ENCODE data around the gene CDS2.

The CDS2 gene

GRCh38 chr20:5119435-5120184 lies 7.2 kb upstream of the CDS2 start, which contains the start of gene PCNA:
Gene PCNA, minus strand, starts transcription at chr20:5119958. Its CDS starts 160 bp downstream, at chr20:5119798.
- DNase-seq: peak; percentile 94

DNA sequence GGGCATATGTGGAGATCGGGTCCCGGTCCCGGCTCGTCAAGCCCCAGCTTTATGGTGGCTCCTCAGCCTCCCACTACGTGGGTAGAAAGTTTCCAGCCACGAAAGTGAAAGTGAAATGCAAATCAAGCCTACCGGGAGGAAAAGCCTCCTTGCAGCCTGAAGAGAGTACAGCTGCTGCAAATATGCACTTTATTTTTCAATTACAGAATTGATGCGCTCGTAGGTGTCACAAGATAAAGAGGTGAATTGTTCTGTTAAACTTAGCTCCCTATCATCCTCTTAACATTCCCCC lies 6.7 kb upstream of the CDS2 start:
- no peak for DNase-seq

DNA sequence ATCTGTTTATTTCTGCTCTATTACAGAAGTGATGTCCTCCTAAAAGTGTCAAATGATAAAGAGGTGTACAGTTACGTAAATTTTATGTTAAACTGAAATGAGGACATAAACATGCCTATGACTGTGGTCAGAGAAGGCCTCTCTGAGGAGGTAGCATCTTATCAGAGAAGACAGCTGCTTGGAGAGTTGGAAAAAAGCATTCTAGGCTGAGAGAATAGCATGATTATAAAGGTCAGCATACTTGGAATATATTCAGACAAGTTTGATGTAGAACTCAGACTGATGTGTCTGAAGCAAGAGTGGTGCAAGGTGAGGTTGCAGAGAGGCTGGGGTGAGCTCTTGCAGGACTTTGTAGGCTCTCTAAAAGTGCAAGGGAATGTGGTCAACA lies 3.9 kb upstream of the CDS2 start:
- DNase-seq: no peak

DNA sequence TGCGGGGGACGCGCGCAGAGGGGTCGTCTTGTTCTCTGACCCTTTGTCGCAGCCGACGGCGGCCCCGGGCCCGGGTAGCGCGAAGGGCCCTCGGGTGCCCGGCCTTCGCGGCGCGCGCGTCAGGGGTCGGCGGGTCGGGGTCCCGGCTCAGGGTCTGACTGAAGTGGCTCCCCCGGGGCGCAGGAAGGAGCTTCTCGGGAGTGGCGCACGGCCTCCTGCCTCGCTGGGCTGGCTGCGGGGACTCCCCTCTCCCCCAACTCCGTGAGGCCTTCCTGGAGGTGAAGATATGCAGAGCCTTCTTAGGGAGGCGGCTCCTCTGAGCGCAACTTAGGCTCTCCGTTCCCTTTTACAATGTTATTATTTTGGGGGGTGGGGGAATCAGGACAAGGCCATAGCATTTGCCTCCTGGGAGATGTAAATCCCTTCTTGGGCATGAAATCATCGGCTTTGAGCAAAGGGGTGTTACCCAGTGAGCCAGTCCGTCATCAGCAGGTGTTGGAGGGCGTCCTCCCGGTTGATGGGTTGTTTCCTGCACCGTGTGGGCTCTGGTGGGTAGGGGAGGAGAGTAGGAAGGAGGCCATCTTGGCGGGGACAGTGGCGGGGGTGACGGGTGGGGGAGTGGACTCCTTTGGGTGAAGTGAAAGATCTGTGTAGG lies 523 bp downstream of the CDS2 start:
- peak; percentile 58 for DNase-seq

DNA sequence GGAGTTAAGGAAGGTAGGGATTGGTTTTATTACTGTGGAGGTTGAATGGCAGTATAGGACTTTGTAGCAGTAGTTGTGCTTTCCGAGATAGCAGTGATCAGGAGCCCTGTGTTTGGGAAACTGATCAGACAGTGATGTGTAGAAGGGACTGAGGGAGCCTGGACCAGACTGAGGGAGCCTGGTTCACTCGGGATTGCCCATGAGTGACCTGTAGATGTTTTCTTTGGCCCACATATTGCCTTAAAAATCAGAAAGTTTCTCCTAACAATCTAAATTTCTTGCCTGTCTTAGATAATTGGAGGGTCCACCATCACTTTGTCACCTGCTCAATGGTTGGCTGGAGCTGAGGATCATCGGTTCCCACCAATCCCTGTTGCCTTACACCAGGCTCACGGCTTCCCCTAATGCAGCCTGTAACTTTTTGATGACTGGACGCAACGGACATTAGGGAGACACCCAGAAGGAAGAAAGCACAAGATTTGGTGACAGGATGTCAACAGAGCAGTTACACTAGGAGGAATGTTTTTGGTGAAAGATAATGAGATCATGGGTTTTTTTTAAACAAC lies 1.1 kb downstream of the CDS2 start:
- no peak for DNase-seq

GRCh38 chr20:5128886-5129285 lies 2.1 kb downstream of the CDS2 start:
- no peak for DNase-seq

DNA sequence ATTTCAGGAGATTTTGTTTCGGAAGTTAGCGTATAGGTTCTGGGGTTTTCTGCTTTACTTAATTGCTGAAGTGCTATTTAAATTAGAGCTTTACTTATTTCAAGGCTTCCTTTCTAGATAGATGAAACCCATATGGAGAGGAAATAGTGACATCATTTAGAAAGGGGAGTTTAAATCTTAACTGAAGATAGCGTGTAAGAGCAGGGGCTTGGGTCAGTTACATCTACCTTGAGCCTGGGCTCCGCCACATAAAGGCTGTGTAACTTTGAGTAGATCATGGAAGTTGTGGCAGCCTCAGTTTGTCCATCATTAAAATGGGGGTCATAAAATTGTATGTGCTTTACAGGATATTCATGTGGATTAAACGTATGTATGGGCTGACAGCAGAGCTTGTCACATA lies 4.7 kb downstream of the CDS2 start:
- no peak for DNase-seq

- DNase-seq: no peak
Measured at GRCh38 chr20:5133998-5134397, 7.2 kb downstream of the CDS2 start.

DNA sequence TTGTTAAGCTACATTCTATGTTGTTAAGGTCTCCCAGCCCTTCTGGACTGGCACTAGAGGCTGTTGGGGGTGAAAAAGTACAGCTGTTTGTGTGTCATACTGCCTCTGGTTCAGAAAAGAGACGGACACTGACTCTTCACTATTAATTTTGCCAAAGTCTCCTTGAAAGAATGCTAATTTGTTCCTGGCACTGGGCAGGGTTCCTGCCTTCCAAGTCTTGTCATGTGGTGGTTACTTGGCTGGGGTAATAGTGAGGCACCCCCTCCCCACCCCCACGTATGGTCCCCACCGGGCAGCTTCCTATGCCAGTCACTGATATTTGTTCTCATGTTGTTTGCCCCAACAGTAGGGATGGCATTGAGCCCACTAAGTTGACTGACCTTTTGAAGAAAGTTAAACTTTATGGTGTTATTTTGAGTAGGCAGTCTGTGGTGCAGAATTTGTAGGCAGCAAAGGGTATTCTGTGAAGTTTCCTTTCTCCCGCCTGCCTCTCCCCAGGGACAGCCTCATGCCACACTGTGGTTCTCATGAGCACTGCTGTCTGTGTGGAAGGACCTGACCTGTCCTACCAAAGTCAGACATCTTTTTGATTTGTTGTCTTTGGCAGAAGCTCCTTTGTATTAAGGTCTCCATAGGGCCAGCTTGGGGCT lies 8.7 kb downstream of the CDS2 start:
- DNase-seq: no peak

DNA sequence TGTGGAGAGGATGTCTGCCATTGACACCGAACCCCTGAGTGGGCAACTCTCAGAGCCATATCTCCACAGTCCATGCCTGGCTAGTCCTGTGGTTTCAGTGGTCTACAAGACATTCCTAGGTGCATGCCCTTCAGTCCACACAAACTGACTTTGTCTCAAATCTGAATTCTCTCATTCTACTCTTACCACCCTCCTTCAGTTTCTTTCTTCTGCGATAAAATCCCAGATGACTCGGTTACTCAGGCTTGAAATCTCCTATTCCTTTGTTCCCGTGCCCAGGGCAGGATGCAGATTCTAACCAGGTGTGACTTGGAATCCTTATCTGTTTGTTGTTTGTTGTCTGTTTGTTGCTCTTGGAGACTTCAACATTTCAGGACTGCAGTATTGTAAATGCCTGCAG lies 9.3 kb downstream of the CDS2 start:
- no peak for DNase-seq

DNA sequence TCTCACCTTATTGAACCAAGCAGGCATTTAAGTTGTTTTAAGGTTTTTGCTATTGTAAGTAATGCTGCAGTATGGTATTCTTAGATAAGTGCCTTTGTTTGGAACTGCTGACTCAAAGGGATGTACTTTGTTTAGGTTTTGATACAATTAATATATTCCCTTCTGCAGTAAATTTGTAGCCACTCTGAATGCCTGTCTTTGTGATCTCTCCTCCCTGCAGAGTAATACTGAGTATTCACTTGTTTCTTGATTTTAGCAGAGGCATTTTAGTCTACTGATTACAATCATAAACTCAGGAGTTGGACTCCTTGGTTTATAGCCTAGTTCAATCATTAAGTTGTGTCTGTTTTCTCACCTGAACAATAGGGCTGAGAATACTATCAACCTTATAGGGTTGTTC lies 13.4 kb downstream of the CDS2 start:
- DNase-seq: no peak

- DNase-seq: no peak
Measured at GRCh38 chr20:5141615-5142014, 14.8 kb downstream of the CDS2 start.

DNA sequence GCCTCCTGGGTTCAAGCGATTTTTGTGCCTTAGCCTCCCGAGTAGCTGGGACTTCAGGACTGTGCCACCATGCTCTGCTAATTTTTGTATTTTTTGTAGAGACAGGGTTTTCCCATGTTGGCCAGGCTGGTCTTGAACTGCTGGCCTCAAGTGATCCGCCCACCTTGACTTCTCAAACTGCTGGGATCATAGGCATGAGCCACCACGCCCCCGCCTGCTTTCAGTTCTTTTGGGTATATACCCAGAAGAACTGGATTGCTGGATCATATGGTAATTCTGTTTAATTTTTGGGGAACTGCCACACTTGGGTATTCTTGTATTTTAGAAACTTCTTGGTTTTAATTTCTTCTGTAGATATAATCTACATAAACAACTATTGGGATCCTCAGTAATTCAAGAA lies 17.0 kb downstream of the CDS2 start:
- DNase-seq: no peak

DNA sequence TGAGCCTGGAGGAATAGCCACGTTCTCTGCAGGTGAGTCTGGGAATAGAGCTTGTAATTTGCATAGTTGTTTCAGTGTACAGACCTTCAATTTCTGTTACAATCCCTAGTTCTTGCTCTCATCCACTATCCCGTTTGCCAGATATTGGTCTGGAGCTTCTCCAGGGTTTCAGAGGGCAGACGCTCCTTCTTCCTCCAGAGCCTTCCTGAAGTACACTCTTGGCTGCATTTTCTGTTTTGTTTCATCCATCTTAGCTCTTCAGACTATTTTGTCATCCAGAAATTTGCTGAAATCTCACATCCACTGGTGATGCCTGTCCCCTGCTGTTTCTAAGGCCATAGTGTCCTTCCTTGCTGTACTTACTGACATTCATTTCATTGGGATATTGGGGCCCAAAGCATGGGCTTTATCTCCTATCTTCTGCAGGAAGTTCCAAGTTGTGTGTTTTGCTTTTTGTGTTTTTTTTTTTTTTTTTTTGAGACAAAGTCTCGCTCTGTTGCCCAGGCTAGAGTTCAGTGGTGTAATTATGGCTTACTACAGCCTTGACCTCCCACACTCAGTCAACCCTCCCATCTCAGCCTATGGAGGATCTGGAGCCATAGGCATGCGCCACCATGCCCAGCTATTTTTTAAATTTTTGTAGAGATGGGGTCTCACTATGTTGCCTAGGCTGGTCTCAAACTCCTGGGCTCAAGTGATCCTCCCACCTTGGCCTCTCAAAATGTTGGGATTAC lies 18.7 kb downstream of the CDS2 start:
- DNase-seq: no peak

DNA sequence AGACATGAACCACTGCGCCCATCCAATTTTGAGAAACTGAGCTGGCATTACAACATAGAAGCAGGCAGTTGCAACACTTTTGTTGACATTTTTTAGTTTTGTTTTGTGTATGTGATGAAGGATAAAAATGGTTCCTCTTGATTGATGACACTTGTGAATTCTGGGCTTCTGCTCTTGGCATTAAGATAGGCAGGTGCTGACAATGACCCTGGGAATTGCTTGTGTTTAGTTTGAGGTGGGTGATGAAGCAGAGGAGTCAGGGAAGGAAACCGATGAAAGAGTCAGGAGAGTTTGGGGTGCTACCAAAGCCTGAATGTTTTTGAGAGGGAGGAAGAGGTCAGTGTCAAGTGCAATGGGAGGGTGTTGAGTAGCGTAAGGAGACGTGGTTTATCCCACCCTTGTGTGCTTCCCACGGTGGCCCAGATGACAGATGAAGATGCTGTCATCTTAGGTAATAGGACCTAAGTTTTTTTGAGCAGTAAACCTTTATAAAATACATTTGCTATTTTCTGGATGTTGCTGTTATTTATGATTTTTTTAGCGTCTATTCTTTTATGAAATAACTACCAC lies 19.4 kb downstream of the CDS2 start:
- no peak for DNase-seq

GRCh38 chr20:5146871-5147592 lies 20.2 kb downstream of the CDS2 start:
- DNase-seq: no peak

DNA sequence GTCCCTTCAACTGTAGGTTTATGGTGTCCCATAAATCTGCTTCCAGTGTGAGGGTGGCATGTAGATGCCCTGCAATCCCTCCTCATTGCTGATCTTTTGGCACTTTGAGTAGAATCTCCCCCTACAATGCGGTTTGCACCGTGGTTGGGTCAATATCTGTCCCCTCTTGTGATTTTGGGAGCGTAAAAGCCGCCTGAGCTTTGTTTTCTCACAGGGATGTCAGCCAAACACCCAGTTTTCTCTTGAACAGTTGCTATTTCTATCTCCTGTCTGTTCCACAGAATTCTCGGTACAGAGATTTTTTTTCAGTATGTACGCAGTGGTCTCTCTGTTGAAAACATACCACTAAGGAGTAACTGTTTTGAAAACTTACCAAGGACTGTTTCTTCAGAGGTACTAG lies 21.8 kb downstream of the CDS2 start:
- no peak for DNase-seq

GRCh38 chr20:5149892-5150225 lies 23.1 kb downstream of the CDS2 start:
- DNase-seq: no peak

GRCh38 chr20:5150226-5151076 lies 23.6 kb downstream of the CDS2 start:
- DNase-seq: no peak

DNA sequence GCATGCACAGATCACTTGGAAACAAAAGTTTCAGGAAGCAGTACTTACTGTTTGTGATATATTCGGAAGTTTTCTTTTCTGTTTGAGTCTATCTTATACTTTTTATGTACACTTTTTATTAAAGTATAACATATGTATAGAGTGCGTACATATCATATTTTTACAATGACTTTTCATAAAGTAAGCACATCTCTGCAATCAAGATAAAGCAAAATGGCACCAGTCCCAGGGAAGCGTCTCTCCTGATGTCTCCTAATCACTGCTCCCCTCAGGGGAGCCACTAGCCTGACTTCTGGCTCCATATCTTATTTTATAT lies 26.3 kb downstream of the CDS2 start:
- no peak for DNase-seq
